OCI-LY3 (cell line): ENCODE data around the gene PFDN1.

Source experiments
- CTCF ChIP-seq: fragments of 200-600, 300-600 bp; sonication (generic); IDR thresholded peaks from 2 replicates; pipeline ENCODE4 v1.5.1; 2014; ENCODE audit warnings: antibody characterized with exemption, low read length, low read depth
- EZH2phosphoT487 ChIP-seq: fragments of 200-600 bp; shearing (Covaris generic); IDR thresholded peaks from 2 replicates; pipeline ENCODE4 v1.6.1; 2018; ENCODE audit warnings: antibody characterized with exemption, mixed run types, low read depth

- TF ChIP-seq CTCF (no peak), EZH2phosphoT487 (no peak)
Measured at GRCh38 chr5:140252470-140253126, 50.3 kb downstream of the PFDN1 start.
